GM23338 (cell line): ENCODE data around the gene CEP57.

Experiments
- CREB1 ChIP-seq: fragments of 250-450 bp; sonication (Bioruptor Pico); IDR thresholded peaks from 2 replicates; pipeline ENCODE4 v1.5.0; 2020; ENCODE audit warnings: low read depth, mild to moderate bottlenecking, moderate library complexity
- CTCF ChIP-seq, 2 experiments: fragments of 200-600 bp in 1 of 2; sonication (generic) in 1 of 2; conservative IDR thresholded peaks; 2 replicates each; pipeline versions ENCODE4 v1.5.1 to v1.6.1; 2016 to 2017; ENCODE audit warnings: antibody characterized with exemption in 2 of 2, low read depth in 2 of 2, mild to moderate bottlenecking in 2 of 2, moderate library complexity in 1 of 2
- EZH2 ChIP-seq: fragments of 200-600 bp; sonication (generic); IDR thresholded peaks from one replicate; pipeline ENCODE4 v1.8.0; 2017; ENCODE audit warnings: antibody characterized with exemption, mild to moderate bottlenecking, low read depth; ENCODE audit not compliant: unreplicated experiment
- EZH2phosphoT487 ChIP-seq: fragments of 200-600 bp; sonication (generic); IDR thresholded peaks from one replicate; pipeline ENCODE4 v1.8.1; 2018; ENCODE audit warnings: antibody characterized with exemption; ENCODE audit not compliant: unreplicated experiment
- POLR2AphosphoS5 ChIP-seq: IDR thresholded peaks from 2 replicates; pipeline ENCODE4 v1.6.1; 2016; ENCODE audit warnings: antibody characterized with exemption, low read depth
- REST ChIP-seq: IDR thresholded peaks from one replicate; pipeline ENCODE4 v1.6.1; 2018; ENCODE audit warnings: antibody characterized with exemption; ENCODE audit not compliant: unreplicated experiment

DNA sequence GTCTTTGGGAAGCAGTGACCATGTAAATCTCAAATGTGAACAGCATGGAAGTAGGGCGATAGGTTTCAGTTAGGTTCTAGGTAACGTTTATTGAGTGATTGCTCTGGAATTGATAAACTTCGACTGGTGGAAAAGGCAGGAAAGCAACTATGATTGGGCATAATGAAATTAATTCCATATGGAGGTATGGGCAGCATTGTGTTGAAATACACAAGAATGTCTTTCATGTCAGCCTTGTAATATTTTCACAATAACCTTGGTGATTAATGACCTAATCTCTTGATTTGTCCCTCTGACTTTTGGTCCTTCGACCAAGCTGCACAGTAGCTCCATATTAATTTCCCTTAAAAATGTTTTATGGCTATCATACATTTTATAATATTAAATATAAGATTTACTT, 2.8 kb downstream of the CEP57 start:
- no peak for TF ChIP-seq CTCF (conservative IDR thresholded peaks at IDR 0.05; ENCODE audit: low read depth in 2 of 2)
- TF ChIP-seq POLR2AphosphoS5 = no peak
- TF ChIP-seq EZH2phosphoT487 = no peak
- no peak for TF ChIP-seq CREB1 (CRISPR knock-in tag)
- no peak for TF ChIP-seq REST
- no peak for TF ChIP-seq EZH2
